Neural progenitor cell (in vitro differentiated cells): ENCODE measurements around the gene PEX12. TPM values are rescaled to one million over a fixed set of nuclear protein-coding genes. Genes with fewer than 3 reads are reported as not detected.

Experiments used
- DNase-seq: peaks from one replicate; pipeline ENCODE4 v3.0.0-alpha.2; 2016; ENCODE audit warnings: low spot score
- H2AFZ ChIP-seq: fragments of 200-600 bp; sonication (generic); replicated peaks from 2 replicates; pipeline ENCODE4 v1.6.1; 2016; ENCODE audit warnings: antibody characterized with exemption
- H3F3A ChIP-seq: fragments of 200-600 bp; sonication (generic); 2 replicates; pipeline ENCODE4 v1.6.1; 2016; ENCODE audit warnings: antibody characterized with exemption, low read depth
- H3K27ac ChIP-seq: fragments of 200-600 bp; sonication (generic); 2 replicates; pipeline ENCODE4 v1.5.1; 2016; ENCODE audit warnings: mild to moderate bottlenecking
- H3K27me3 ChIP-seq: fragments of 200-600 bp; sonication (generic); 2 replicates; pipeline ENCODE4 v1.6.1; 2016; ENCODE audit warnings: mild to moderate bottlenecking, moderate library complexity
- H3K36me3 ChIP-seq: fragments of 200-600 bp; sonication (generic); 2 replicates; pipeline ENCODE4 v1.5.1; 2016
- H3K4me1 ChIP-seq: fragments of 200-600 bp; sonication (generic); 2 replicates; pipeline ENCODE4 v1.6.1; 2016; ENCODE audit warnings: mixed run types
- H3K4me2 ChIP-seq: fragments of 200-600 bp; sonication (generic); 2 replicates; pipeline ENCODE4 v1.6.1; 2016
- H3K4me3 ChIP-seq: fragments of 200-600 bp; sonication (generic); 2 replicates; pipeline ENCODE4 v1.5.1; 2016
- H3K79me2 ChIP-seq: fragments of 200-600 bp; sonication (generic); 2 replicates; pipeline ENCODE4 v1.6.1; 2016; ENCODE audit warnings: low read depth
- H3K9ac ChIP-seq: fragments of 200-600 bp; sonication (generic); 2 replicates; pipeline ENCODE4 v1.6.1; 2016
- H3K9me3 ChIP-seq: fragments of 200-600 bp; sonication (generic); 2 replicates; pipeline ENCODE4 v1.5.1; 2016; ENCODE audit warnings: low read depth
- H4K20me1 ChIP-seq: fragments of 200-600 bp; sonication (generic); 2 replicates; pipeline ENCODE4 v1.6.1; 2016; ENCODE audit warnings: low read depth
- H3K27ac Mint-ChIP-seq: 3 replicates; pipeline ENCODE4 v1.8.0; 2021; ENCODE audit warnings: mixed read lengths
- H3K27me3 Mint-ChIP-seq: 2 replicates; pipeline ENCODE4 v1.8.0; 2022; ENCODE audit warnings: low read depth, mild to moderate bottlenecking, inconsistent platforms, moderate library complexity, mixed read lengths; ENCODE audit not compliant: insufficient read depth
- H3K36me3 Mint-ChIP-seq: 3 replicates; pipeline ENCODE4 v1.8.0; 2021; ENCODE audit warnings: mixed read lengths
- H3K4me1 Mint-ChIP-seq: 3 replicates; pipeline ENCODE4 v1.8.0; 2021; ENCODE audit warnings: mixed read lengths
- H3K4me3 Mint-ChIP-seq: 3 replicates; pipeline ENCODE4 v1.8.0; 2021; ENCODE audit warnings: mild to moderate bottlenecking, moderate library complexity, mixed read lengths
- H3K9me3 Mint-ChIP-seq: 3 replicates; pipeline ENCODE4 v1.8.0; 2020; ENCODE audit warnings: mixed read lengths
- EZH2 ChIP-seq: fragments of 200-600 bp; sonication (generic); IDR thresholded peaks from 2 replicates; pipeline ENCODE4 v1.6.1; 2017; ENCODE audit warnings: antibody characterized with exemption, mild to moderate bottlenecking, moderate library complexity
- EZH2phosphoT487 ChIP-seq: fragments of 200-600 bp; sonication (generic); IDR thresholded peaks from 2 replicates; pipeline ENCODE4 v1.6.1; 2017; ENCODE audit warnings: antibody characterized with exemption
- total RNA-seq: library from RNA; depleted of rRNA; stranded (reverse); fragments of >200 nt; gene quantifications from 2 replicates; pipeline ENCODE4 v1.2.3, GENCODE V29; 2015; ENCODE audit warnings: low replicate concordance
- TF ChIP-seq, protein P1 (sequence below): fragments of 200-600 bp; sonication (generic); IDR thresholded peaks from 2 replicates; pipeline ENCODE4 v1.5.1; 2017; ENCODE audit warnings: antibody characterized with exemption, mild to moderate bottlenecking

The PEX12 gene
- total RNA-seq, 1 donor from 2014 or later = 7.0 TPM

DNA sequence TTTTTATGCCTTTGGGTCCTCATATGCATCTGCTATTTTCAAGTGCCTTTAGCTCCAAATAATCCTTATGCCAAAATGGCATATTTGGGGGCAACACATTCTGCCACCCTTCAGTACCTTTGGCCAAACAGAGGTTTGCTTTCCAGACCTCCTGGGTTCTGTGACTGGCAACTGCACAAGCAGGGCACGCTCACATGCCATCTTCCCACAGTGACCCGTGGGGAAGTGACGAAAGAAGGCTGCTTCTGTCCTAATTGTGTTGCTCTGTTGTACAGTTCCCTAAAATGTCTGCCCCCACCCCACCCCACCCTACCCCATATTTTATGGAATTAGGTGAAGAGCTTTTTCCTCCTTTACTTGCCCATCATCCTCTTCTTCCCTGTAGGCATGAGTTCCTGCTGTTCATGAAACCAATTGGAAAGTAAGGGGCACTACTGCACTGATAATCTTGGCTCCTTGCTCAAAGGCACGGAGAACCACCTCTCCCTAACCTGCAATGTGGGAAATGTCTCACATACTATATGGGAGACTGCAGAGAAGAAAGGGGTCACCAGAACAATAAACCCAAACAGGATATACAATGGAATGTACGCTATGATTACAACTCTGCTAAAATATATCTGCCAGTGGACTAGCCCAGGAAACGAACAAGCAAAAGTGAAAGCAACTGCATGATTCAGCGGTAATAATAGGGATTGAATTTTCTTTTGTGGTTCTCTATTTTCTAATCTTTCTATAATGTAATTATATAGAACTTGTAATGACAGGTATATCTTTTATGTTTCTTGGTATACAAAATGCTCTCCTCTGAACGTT is 37.6 kb downstream of the PEX12 start:
- TF ChIP-seq EZH2phosphoT487 (no peak), EZH2 (no peak)
- TF ChIP-seq, protein P1, sequence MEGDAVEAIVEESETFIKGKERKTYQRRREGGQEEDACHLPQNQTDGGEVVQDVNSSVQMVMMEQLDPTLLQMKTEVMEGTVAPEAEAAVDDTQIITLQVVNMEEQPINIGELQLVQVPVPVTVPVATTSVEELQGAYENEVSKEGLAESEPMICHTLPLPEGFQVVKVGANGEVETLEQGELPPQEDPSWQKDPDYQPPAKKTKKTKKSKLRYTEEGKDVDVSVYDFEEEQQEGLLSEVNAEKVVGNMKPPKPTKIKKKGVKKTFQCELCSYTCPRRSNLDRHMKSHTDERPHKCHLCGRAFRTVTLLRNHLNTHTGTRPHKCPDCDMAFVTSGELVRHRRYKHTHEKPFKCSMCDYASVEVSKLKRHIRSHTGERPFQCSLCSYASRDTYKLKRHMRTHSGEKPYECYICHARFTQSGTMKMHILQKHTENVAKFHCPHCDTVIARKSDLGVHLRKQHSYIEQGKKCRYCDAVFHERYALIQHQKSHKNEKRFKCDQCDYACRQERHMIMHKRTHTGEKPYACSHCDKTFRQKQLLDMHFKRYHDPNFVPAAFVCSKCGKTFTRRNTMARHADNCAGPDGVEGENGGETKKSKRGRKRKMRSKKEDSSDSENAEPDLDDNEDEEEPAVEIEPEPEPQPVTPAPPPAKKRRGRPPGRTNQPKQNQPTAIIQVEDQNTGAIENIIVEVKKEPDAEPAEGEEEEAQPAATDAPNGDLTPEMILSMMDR = no peak
- H2AFZ ChIP-seq = no peak overlapping the region
- H3K27ac Mint-ChIP-seq = no peak overlapping the region
- H3K36me3 Mint-ChIP-seq = no peaks in the 10 kb centered on the region
- no peak for DNase-seq
- H3F3A ChIP-seq = no peaks in the 10 kb centered on the region
- no peak overlapping the region for H3K27ac ChIP-seq
- no peak overlapping the region for H3K9ac ChIP-seq
- peaks cover 32% of the 10 kb centered on the region for H3K27me3 ChIP-seq
- no peak overlapping the region for H3K4me3 ChIP-seq
- no peaks in the 10 kb centered on the region for H3K9me3 Mint-ChIP-seq
- H4K20me1 ChIP-seq = no peaks in the 10 kb centered on the region
- no peaks in the 10 kb centered on the region for H3K9me3 ChIP-seq
- no peaks in the 10 kb centered on the region for H3K4me1 Mint-ChIP-seq
- H3K4me1 ChIP-seq = no peaks in the 10 kb centered on the region
- H3K4me3 Mint-ChIP-seq = no peak overlapping the region
- no peaks in the 10 kb centered on the region for H3K79me2 ChIP-seq
- no peak overlapping the region for H3K4me2 ChIP-seq
- no peaks in the 10 kb centered on the region for H3K36me3 ChIP-seq
- peaks cover 6% of the 10 kb centered on the region for H3K27me3 Mint-ChIP-seq

DNA sequence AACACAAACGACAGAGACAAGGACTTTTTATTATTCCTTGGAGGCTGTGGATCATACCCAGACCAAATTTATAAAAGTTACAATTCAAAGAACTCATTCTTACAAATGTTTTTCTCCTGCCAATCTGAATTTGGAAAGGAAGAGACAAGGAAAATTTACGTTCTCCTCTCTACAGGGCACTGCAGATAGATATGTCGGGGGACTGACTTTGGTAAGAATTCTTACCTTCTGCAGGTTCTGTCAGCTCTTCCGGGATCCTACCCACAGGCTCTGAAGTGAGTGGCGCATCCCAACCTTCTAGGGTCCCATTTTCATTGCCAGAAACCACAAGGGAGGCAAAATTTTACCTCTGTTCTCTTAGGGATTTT is 38.7 kb downstream of the PEX12 start:
- H3K79me2 ChIP-seq = no peaks in the 10 kb centered on the region
- H4K20me1 ChIP-seq = no peaks in the 10 kb centered on the region
- no peak overlapping the region for H3K27ac Mint-ChIP-seq
- H3K9ac ChIP-seq = no peak overlapping the region
- H3K27me3 ChIP-seq = peaks cover 20% of the 10 kb centered on the region
- no peaks in the 10 kb centered on the region for H3K4me1 Mint-ChIP-seq
- H3K27me3 Mint-ChIP-seq = peaks cover 6% of the 10 kb centered on the region
- H3K27ac ChIP-seq = no peak overlapping the region
- H3F3A ChIP-seq = no peaks in the 10 kb centered on the region
- no peaks in the 10 kb centered on the region for H3K36me3 ChIP-seq
- no peaks in the 10 kb centered on the region for H3K9me3 ChIP-seq
- no peak overlapping the region for H3K4me3 ChIP-seq
- no peaks in the 10 kb centered on the region for H3K4me1 ChIP-seq
- no peak overlapping the region for H3K4me2 ChIP-seq
- H3K4me3 Mint-ChIP-seq = peak overlapping the region; percentile 19
- TF ChIP-seq, protein P1 = no peak
- TF ChIP-seq EZH2phosphoT487 (no peak), EZH2 (no peak)
- no peaks in the 10 kb centered on the region for H3K36me3 Mint-ChIP-seq
- no peak for DNase-seq
- peak overlapping the region; percentile 44 for H2AFZ ChIP-seq
- H3K9me3 Mint-ChIP-seq = no peaks in the 10 kb centered on the region

DNA sequence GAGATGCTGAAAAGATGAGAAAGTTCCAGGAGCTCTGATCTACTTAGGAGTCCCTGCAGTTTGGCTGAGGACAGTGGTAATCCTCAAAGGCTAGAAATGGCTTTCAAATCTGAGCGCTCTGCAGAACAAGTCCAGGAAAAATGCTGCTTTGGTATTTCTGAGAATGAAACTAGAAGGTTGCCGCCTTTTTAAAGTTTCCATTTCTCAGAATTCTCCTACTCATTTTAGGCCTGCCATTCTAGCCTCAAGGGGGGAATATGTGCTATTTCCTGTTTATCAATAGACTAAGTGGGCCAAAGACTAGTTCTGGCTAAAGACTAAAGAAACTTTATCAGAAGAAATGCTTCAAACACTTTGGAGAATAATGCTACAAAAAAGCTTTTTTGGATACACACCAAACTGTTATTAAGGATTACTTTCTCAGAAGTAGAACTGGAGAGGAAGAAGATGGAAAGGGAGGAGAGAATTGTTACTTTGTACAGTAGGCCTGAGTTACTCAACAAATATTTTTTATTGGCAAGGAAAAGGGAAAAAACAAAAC is 40.7 kb downstream of the PEX12 start, which contains the start of gene SLFN12L:
Gene SLFN12L (minus strand): TSS at position 78 of the 541 bp plus-strand sequence. CDS start 15,314 bp downstream, outside the sequence.
- Histone ChIP-seq H3K27ac (no peak within 1 kb of the TSS), H3K9me3 (no peaks in the 10 kb centered on the region), H2AFZ (no peak within 1 kb of the TSS), H3K79me2 (no peaks in the 10 kb centered on the region), H3K4me1 (no peaks in the 10 kb centered on the region), H3K4me3 (no peak within 1 kb of the TSS), H3K4me2 (no peak within 1 kb of the TSS), H3K9ac (no peak within 1 kb of the TSS), H3F3A (no peaks in the 10 kb centered on the region), H3K27me3 (peaks cover 20% of the 10 kb centered on the region), H4K20me1 (no peaks in the 10 kb centered on the region), H3K36me3 (no peaks in the 10 kb centered on the region)
- H3K27me3 Mint-ChIP-seq = peaks cover 7% of the 10 kb centered on the region
- H3K36me3 Mint-ChIP-seq = no peaks in the 10 kb centered on the region
- H3K4me3 Mint-ChIP-seq = no peak within 1 kb of the TSS
- H3K9me3 Mint-ChIP-seq = no peaks in the 10 kb centered on the region
- DNase-seq = no peak
- no peaks in the 10 kb centered on the region for H3K4me1 Mint-ChIP-seq
- no peak for TF ChIP-seq EZH2
- TF ChIP-seq, protein P1 = no peak
- TF ChIP-seq EZH2phosphoT487 = no peak
- H3K27ac Mint-ChIP-seq = no peak within 1 kb of the TSS
